Activated T-cell treated with anti-CD3 and anti-CD28 coated beads, Interleukin-2, amount 50 U/mL, for 72 hours (primary cell): Measurements from ENCODE around the gene MELTF. TPM values are rescaled to one million over a fixed set of nuclear protein-coding genes. Genes with fewer than 3 reads are reported as not detected.
A peak's percentile ranks its signal among the peaks of the same experiment; 100 is the strongest.
"Not testable (repeated sequence)": the region's sequence is repeated elsewhere in the genome, so short reads cannot be mapped to it uniquely, and the experiment has no call there.

Source experiments
- ATAC-seq, 2 donors: fragments of 150-1000 bp; cut with Tn5 transposase; replicated peaks in 1 of 2; 2 replicates each; pipeline ENCODE4 v1.10.0; 2021; ENCODE audit warnings: moderate library complexity in 2 of 2, mild to moderate bottlenecking in 1 of 2
- DNase-seq, 2 donors: peaks; one replicate each; pipeline ENCODE4 v3.0.0; 2021 to 2022; ENCODE audit warnings: mixed read lengths in 1 of 2
- H3K27ac Mint-ChIP-seq: one replicate; pipeline ENCODE4 v1.8.0; 2022; ENCODE audit warnings: mild to moderate bottlenecking, moderate library complexity, mixed read lengths
- H3K27me3 Mint-ChIP-seq: one replicate; pipeline ENCODE4 v1.8.0; 2022; ENCODE audit warnings: low read depth, mixed read lengths
- H3K36me3 Mint-ChIP-seq, 2 donors: one replicate each; pipeline ENCODE4 v1.8.0; 2022; ENCODE audit warnings: mixed read lengths in 2 of 2, mild to moderate bottlenecking in 1 of 2; ENCODE audit not compliant: insufficient read depth in 2 of 2
- H3K4me1 Mint-ChIP-seq: one replicate; pipeline ENCODE4 v1.8.0; 2022; ENCODE audit warnings: low read depth, mixed read lengths
- H3K4me3 Mint-ChIP-seq, 2 donors: one replicate each; pipeline ENCODE4 v1.8.0; 2022; ENCODE audit warnings: mild to moderate bottlenecking in 2 of 2, mixed read lengths in 2 of 2, moderate library complexity in 2 of 2
- H3K9me3 Mint-ChIP-seq, 2 donors: one replicate each; pipeline ENCODE4 v1.8.0; 2022; ENCODE audit warnings: mixed read lengths in 2 of 2
- total RNA-seq, 2 donors: library from RNA; stranded (reverse); gene quantifications; one replicate each; pipeline ENCODE4 v1.2.3, GENCODE V29; 2022

MELTF gene
- 1 to 10 TPM; 2.9 to 4.9 TPM for total RNA-seq

DNA sequence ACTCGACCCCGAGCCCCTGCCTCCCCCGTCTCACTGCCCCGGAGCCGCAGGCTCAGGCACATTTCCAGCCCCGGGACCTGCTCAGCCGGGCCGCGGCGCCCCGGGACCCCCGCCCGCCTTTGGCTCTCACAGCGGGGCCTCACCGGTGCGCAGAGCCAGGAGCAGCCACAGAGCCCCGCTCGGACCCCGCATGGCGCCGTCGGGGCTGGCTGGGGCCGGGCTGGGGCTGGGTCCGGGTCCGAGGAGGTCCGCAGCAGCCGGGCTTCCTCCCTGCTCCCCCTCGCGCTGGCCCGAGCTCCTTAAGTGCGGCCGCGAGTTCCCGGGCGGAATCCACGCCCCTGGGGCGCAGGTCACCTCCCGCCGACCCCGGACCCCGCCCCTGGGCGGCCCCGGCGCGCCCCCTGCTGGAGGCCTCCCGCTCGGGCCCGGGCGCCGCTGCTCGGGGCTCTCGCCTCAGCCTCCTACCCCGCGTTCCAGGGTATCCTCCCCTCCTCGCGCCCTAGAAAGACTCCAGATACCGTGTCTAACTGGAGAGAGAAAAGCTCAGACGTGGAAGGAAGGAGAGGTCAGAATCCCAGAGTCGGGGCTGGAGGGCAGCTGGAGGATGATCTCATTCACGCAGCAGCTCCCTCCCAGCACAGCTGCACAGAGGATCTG is at the start of gene MELTF:
TSS of gene MELTF (minus strand) at position 307 of the 657 bp plus-strand sequence. CDS start at position 192, 115 bp downstream.
- peak; percentile 83 for ATAC-seq

DNA sequence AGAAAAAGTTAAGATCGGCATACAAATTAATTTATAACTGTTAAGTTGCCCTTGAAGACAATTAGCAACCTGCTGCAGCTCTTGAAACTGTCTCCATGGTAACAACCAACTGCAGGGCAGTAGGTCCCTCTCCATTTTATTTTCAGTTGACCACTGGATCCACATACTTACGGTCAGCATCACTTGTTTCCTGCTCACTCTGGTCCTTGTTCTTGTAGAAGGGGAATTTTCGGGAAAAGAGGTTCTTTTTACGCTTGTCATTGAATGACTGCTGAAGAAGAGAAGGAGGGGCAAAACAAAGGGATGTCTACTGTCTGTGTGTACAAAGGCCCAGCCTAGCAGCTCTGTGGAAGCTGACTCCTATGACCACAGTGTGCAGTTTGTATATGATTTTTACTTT is 46.8 kb upstream of the MELTF start:
- no peak for ATAC-seq
- H3K36me3 Mint-ChIP-seq = peaks cover 0 to 11% of the 10 kb centered on the region in 2 donors
- H3K4me3 Mint-ChIP-seq = no peak overlapping the region
- no peaks in the 10 kb centered on the region for H3K9me3 Mint-ChIP-seq
- no peak overlapping the region for H3K27ac Mint-ChIP-seq
- no peaks in the 10 kb centered on the region for H3K27me3 Mint-ChIP-seq
- DNase-seq = no peak
- no peaks in the 10 kb centered on the region for H3K4me1 Mint-ChIP-seq

More for the DNA sequence above, at the start of gene MELTF:
- H3K9me3 Mint-ChIP-seq = peaks cover 0 to 10% of the 10 kb centered on the region in 2 donors
- DNase-seq = peak; percentile 80 to 90
- peaks cover 17% of the 10 kb centered on the region for H3K4me1 Mint-ChIP-seq
- H3K27me3 Mint-ChIP-seq = peaks cover 1% of the 10 kb centered on the region
- no peak within 1 kb of the TSS for H3K27ac Mint-ChIP-seq
- peak within 1 kb of the TSS; percentile 83 to 84 for H3K4me3 Mint-ChIP-seq
- peaks cover 0 to 2% of the 10 kb centered on the region in 2 donors for H3K36me3 Mint-ChIP-seq

DNA sequence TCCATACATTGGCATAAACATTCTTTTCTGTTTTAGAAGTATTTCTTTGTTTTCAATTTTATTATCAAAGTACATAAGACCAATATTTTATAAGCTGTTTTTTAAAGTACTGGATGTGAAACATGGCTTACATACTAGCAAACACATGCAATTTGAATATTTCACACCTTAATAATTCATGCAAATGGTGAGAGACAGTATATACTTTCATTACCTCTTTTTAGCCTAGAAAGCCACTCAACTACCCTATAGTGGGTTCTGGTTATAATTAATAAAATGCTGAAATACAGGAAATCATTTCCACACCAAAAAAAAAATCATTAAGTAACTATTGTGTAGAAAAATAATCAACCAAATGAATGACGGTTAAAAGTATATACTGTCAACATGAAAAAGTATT is 38.5 kb upstream of the MELTF start:
- H3K4me3 Mint-ChIP-seq = no peak overlapping the region
- H3K27ac Mint-ChIP-seq = no peak overlapping the region
- DNase-seq (no peak), ATAC-seq (no peak)
- H3K9me3 Mint-ChIP-seq = no peaks in the 10 kb centered on the region
- peaks cover 1 to 11% of the 10 kb centered on the region in 2 donors for H3K36me3 Mint-ChIP-seq
- no peaks in the 10 kb centered on the region for H3K4me1 Mint-ChIP-seq
- no peaks in the 10 kb centered on the region for H3K27me3 Mint-ChIP-seq

DNA sequence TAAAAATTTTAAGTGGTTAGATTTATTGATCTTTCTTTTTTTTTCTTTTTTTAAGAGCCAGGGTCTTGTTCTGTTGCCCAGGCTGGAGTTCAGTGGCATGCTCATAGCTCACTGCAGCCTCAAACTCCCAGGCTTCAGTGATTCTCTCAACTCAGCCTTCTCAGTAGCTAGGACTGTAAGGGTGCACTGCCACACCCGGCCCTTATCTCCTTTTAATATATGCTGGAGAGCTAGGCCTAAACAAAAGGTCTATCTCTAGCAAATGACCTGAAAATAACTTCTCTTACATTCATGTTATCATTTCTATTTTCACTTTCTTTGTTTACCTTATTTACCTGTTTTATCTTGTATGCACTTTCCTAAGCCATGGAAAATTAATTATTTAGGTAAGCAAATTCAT is 35.2 kb upstream of the MELTF start:
- ATAC-seq (no peak), DNase-seq (no peak)
- no peaks in the 10 kb centered on the region for H3K4me1 Mint-ChIP-seq
- peak overlapping the region; percentile 42 for H3K27ac Mint-ChIP-seq
- H3K36me3 Mint-ChIP-seq = peaks cover 1 to 17% of the 10 kb centered on the region in 2 donors
- H3K9me3 Mint-ChIP-seq = no peaks in the 10 kb centered on the region
- H3K4me3 Mint-ChIP-seq = no peak overlapping the region
- no peaks in the 10 kb centered on the region for H3K27me3 Mint-ChIP-seq

DNA sequence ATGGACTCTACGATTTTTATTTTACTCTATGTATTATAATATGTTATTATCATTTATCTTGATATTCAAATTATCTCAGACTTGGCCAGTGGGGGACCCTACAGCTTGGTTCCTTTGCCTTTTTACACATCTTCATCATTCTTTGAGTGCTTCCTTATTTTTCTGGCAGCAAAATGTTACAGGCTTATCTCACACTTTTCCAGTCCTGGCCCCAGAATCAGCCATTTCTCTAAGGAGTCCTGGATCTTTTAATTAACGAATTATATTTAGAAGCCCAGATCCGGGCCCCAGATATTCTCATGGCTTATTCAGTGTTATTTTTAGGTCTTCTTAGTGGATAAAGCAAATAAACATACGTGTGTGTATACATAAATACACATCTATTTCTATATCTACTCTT is 32.8 kb upstream of the MELTF start:
- Mint-ChIP-seq H3K36me3 (peaks cover 5 to 31% of the 10 kb centered on the region in 2 donors), H3K4me1 (no peaks in the 10 kb centered on the region), H3K4me3 (no peak overlapping the region), H3K27ac (no peak overlapping the region), H3K27me3 (no peaks in the 10 kb centered on the region), H3K9me3 (no peaks in the 10 kb centered on the region)
- ATAC-seq (no peak), DNase-seq (no peak)

DNA sequence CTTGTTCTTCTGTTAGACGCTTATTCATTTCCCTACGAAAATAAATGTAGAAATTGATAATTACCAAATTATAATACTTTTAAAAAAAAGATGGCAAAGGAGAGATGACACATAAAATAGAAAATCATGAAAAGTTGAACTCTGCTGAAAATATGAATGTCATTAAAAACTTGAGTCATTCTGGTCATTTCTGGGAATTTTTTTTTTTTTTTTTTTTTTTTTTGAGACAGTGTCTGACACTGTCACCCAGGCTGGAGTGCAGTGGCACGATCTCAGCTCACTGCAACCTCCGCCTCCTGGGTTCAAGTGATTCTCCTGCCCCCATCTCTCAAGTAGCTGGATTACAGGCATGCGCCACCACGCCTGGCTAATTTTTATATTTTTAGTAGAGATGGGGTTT is 22.0 kb upstream of the MELTF start:
- peak overlapping the region; percentile 31 for H3K27ac Mint-ChIP-seq
- not testable (repeated sequence) for H3K27me3 Mint-ChIP-seq, H3K9me3 Mint-ChIP-seq, DNase-seq
- ATAC-seq = peak in 1 of 2 donors; percentile 45
- peaks cover 20% of the 10 kb centered on the region for H3K4me1 Mint-ChIP-seq
- peaks cover 0 to 12% of the 10 kb centered on the region in 2 donors for H3K36me3 Mint-ChIP-seq
- peak overlapping the region in 1 of 2 donors; percentile 16 for H3K4me3 Mint-ChIP-seq

DNA sequence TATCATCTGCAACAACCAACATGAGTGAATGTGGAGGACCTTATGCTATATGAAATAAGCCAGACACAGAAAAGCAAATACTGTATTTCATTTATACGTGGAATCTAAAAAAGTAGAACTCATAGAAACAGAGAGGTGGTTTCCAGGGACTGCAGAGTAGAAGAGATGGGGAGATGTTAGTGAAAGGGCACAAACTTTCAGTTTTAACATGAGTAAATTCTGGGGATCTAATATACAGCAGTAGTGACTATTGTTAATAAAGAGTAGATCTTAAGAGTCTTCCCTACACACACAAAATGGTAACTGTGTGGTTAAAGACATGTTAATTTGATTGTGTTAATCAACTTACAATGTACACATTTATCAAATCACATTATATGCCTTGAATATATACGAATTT is 20.9 kb upstream of the MELTF start:
- DNase-seq = no peak
- Mint-ChIP-seq H3K4me1 (peaks cover 20% of the 10 kb centered on the region), H3K9me3 (no peaks in the 10 kb centered on the region), H3K27ac (peak overlapping the region; percentile 85), H3K36me3 (peaks cover 0 to 12% of the 10 kb centered on the region in 2 donors), H3K4me3 (peak overlapping the region in 1 of 2 donors; percentile 62), H3K27me3 (no peaks in the 10 kb centered on the region)
- peak in 1 of 2 donors; percentile 47 for ATAC-seq

DNA sequence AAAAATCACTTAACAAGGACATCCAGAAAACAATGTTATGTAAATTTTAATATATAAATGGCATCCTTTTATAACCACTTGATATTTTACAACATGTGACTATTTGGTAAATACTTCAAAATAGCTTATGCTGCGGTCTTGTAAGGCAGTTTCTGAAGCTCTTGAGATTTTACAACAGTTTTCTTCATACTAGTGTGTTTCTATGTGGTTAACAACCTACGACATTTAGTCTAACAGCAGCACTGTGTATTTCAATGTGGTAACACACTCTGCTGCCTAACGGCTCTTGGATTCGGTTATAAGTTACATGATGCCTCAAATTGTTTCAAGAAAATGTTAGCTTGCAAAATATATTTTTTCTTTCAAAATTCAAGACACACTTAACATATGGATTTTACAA is 12.9 kb upstream of the MELTF start:
- Mint-ChIP-seq H3K4me1 (no peaks in the 10 kb centered on the region), H3K4me3 (no peak overlapping the region), H3K27me3 (no peaks in the 10 kb centered on the region), H3K36me3 (no peaks in the 10 kb centered on the region), H3K27ac (peak overlapping the region; percentile 19), H3K9me3 (no peaks in the 10 kb centered on the region)
- ATAC-seq = no peak
- no peak for DNase-seq

DNA sequence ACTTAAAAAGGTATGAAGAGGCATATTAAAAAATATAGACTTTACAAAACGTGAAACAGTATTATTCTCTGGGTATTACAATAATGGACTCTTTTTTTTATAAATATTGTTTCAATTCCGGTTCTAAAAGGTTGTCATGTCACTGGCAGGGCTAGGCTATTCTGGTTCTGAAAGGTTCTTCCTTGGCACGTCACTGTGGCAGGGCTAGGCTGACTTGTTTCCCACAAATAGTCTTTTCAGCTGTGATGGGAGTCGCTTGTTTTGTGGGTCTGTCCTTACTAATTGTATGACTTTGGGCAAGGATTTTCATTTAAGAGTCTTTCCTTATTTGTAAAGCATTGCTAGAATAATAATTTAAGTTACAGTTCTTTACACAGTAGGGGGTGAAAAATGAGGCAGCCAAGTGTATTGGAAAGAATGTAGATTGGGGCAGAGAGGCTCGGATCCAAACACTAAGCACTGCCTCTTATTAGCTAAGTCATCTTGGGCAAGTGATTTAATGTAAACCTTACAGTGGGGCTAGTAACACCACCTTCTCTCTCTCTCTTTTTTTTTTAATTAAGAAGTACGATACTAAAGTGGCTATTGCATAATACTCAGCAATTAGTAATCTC is 12.4 kb upstream of the MELTF start:
- H3K4me1 Mint-ChIP-seq = no peaks in the 10 kb centered on the region
- no peak overlapping the region for H3K27ac Mint-ChIP-seq
- H3K27me3 Mint-ChIP-seq = no peaks in the 10 kb centered on the region
- H3K36me3 Mint-ChIP-seq = no peaks in the 10 kb centered on the region
- ATAC-seq (no peak), DNase-seq (no peak)
- no peaks in the 10 kb centered on the region for H3K9me3 Mint-ChIP-seq
- no peak overlapping the region for H3K4me3 Mint-ChIP-seq

DNA sequence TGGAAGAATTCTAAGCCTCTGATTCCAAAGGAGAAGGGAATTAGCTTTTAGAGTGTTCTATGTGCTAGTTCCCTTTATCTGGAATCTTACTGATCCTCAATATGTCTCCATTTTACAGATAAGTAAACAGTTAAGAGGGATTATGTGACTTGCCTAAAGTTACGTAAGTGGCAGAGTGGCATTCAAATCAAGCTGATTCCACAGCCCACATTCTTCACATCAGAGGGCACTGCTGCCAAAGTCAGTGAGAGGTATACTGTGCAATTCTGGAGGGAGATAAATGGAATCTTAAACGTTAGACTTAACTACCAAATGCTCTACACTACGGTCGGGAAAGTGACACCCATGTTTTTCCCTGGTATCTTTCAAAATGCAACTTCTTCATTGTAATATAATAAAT is 11.0 kb upstream of the MELTF start:
- H3K36me3 Mint-ChIP-seq = no peaks in the 10 kb centered on the region
- no peak overlapping the region for H3K4me3 Mint-ChIP-seq
- DNase-seq = no peak
- H3K27me3 Mint-ChIP-seq = peaks cover 2% of the 10 kb centered on the region
- H3K27ac Mint-ChIP-seq = no peak overlapping the region
- ATAC-seq = no peak
- no peaks in the 10 kb centered on the region for H3K9me3 Mint-ChIP-seq
- no peaks in the 10 kb centered on the region for H3K4me1 Mint-ChIP-seq

DNA sequence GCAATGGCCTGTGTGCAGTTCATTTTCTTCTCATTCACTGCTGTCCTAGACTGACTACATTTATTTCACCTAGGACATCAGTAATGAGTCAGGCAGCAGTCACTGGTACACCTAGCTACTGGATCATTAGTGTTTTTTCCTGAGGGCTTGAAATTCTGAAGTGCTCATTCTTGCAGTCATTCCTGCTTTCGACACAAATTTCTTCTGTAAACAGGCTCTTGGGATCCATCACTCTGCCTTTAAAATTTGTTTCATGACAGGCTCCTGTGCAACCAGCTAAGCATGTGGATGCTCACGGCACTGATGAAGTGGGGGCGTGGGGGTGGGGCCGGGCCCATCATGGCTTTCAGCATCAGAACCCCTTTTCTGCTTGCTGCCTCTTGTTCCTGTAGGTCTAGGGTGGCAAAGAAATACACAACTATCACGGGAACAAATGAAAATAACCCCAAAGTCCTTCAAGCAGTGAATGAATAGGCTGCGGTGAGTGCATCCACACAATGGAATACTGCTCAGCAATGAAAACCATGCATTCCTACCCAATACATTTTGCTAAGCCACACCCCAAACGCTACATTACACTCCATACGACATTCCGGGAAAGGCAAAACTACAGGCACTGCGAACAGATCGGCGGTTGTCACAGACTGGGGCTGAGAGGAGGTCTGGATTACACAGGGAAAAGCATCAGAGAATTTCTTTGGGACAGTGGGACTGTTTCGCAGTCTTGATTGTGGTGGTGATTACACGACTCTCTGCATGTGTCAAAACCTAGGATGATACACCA is 9.3 kb upstream of the MELTF start:
- peaks cover 2 to 6% of the 10 kb centered on the region in 2 donors for H3K9me3 Mint-ChIP-seq
- no peak for ATAC-seq
- H3K36me3 Mint-ChIP-seq = no peaks in the 10 kb centered on the region
- peaks cover 13% of the 10 kb centered on the region for H3K27me3 Mint-ChIP-seq
- no peak for DNase-seq
- H3K4me3 Mint-ChIP-seq = no peak overlapping the region
- no peaks in the 10 kb centered on the region for H3K4me1 Mint-ChIP-seq
- no peak overlapping the region for H3K27ac Mint-ChIP-seq

DNA sequence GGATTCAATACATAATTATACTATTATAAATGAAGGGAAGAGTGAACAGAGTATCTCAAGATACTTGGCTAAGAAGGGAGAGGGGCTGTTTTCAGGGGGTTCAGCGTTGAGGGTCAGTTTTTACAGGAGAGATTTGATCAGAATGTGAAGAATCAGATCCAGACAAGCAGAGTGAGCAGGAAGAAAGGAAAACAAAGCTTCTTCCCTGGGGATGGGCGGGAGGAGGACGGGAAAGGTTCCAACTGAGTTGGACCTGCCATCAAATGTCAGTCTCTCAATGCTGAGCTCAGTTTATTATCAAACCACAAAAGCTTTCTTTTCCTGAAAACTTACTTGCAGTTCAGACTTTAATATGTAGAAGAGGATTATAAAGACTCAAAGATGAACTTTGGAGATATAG is 6.0 kb upstream of the MELTF start:
- ATAC-seq (no peak), DNase-seq (no peak)
- Mint-ChIP-seq H3K36me3 (peaks cover 0 to 2% of the 10 kb centered on the region in 2 donors), H3K27me3 (peaks cover 13% of the 10 kb centered on the region), H3K27ac (no peak overlapping the region), H3K9me3 (peaks cover 2 to 12% of the 10 kb centered on the region in 2 donors), H3K4me1 (peaks cover 12% of the 10 kb centered on the region), H3K4me3 (no peak overlapping the region)

DNA sequence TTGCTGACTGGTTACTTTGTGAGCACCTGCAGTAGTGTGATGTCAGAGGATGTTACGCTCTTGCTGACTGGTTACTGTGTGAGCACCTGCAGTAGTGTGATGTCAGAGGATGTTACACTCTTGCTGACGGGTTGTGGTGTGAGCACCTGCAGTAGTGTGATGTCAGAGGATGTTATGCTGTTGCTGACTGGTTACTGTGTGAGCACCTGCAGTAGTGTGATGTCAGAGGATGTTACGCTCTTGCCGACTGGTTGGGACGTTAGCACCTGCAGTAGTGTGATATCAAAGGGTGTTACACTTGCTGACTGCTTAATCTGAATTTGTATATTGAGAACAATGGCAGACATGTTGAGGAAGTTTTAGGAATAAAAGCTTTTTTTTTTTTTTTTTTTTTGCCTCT is 5.2 kb upstream of the MELTF start:
- Mint-ChIP-seq H3K27me3 (peaks cover 13% of the 10 kb centered on the region), H3K9me3 (peaks cover 2 to 12% of the 10 kb centered on the region in 2 donors), H3K4me1 (peaks cover 12% of the 10 kb centered on the region)
- ATAC-seq, DNase-seq, H3K27ac Mint-ChIP-seq, H3K36me3 Mint-ChIP-seq, H3K4me3 Mint-ChIP-seq: not testable (repeated sequence)
